Measurements from ENCODE around the gene BRSK1. TPM values are rescaled to one million over a fixed set of nuclear protein-coding genes. Genes with fewer than 3 reads are reported as not detected.

BRSK1 gene
- total RNA-seq, result 67.1 TPM

DNA sequence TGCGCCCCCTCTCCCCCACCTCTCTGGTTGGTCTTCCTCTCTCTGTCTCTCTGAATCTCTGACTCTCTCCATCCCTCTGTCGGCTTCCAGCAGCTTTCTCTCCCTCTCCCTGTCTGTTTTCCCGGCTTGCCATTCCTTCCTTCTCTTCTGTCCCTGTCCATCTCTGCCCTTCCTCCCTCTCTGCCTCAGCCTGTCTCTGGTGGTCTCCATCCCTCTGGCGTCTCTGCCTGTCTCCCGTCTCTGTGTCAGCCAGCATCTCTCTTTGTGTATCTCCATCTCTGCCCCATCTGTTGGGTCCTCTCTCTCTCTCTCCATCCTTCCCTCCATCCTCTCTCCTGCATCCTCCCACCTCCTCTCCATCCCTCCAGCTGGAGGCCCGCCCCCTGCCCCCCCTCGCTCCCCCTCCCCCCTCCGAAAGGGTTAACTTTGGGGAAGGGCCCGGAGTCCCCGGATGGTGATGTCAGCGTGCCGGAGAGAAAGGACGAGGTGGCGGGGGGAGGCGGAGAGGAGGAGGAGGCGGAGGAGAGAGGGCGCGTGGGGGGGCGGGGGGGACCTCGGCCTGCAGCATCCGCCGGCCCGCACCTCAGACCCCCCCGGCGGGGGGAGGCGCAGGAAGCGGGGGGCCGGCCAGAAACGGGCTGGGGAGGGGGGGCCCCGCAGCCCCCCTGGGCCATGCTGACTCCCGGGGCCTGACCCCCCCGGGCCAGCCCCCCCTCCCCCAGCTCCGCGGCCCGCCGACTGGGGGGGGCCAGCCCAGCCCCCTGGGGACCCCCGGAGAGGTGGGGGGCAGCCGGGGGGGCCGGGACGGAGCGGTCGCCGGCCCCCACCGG is at the start of gene BRSK1:
BRSK1 (plus strand) TSS at position 450 of the 830 bp plus-strand sequence. CDS start 446 bp downstream, outside the sequence.
- peak; percentile 79 for DNase-seq

DNA sequence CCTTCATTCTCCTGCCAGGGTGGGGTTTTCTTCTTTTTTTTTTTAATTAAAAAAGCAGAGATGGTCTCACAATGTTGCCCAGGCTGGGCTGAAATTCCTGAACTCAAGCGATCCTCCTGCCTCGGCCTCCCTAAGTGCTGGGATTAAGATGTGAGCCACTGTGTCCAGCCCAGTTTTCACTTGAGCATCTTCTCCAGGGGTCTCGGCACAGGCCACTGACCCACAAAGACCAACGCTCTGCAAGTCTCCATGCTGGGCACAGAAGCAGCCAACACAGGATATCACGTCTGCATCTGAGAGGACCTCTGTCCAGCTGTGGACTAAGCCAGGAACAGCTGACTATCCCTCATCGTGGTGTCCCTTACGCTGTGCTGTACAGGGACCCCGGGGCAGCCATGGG is 45.8 kb upstream of the BRSK1 start:
- no peak for DNase-seq

DNA sequence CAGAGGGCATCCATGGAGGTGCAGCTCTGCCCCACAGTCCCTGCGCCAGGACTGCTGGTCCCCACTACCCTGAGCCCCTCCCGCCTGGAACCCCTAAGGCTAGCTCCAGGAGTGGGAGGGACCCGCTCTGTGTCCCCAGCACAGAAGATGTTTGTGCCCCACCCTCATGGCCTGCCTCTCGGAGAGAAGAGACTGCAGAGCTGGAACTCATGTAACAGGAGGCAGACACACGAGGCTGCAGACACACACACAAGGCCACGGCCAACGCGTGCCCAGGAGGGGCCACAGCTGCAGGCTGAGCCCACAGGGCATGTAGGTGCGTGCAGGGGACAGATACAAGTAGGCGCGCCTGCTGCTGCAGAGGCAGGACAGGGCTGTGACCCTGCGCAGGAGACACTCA is 44.8 kb upstream of the BRSK1 start:
- DNase-seq, result no peak

DNA sequence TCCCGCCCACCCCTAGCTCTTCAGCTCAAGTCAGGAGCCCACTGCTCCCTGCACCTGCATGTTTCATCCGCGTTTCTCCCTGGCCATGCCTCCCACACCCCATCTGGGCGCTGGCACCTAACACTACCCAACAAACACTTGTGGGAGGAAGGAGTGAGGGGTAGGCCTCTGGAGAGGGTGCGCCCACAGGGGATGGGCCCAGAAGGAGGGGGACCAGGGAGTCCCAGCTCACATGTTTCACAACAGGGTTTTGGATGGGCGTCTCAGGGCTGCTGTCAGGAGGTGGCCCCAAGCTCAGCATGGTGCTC is 43.1 kb upstream of the BRSK1 start:
- DNase-seq, result peak; percentile 24

DNA sequence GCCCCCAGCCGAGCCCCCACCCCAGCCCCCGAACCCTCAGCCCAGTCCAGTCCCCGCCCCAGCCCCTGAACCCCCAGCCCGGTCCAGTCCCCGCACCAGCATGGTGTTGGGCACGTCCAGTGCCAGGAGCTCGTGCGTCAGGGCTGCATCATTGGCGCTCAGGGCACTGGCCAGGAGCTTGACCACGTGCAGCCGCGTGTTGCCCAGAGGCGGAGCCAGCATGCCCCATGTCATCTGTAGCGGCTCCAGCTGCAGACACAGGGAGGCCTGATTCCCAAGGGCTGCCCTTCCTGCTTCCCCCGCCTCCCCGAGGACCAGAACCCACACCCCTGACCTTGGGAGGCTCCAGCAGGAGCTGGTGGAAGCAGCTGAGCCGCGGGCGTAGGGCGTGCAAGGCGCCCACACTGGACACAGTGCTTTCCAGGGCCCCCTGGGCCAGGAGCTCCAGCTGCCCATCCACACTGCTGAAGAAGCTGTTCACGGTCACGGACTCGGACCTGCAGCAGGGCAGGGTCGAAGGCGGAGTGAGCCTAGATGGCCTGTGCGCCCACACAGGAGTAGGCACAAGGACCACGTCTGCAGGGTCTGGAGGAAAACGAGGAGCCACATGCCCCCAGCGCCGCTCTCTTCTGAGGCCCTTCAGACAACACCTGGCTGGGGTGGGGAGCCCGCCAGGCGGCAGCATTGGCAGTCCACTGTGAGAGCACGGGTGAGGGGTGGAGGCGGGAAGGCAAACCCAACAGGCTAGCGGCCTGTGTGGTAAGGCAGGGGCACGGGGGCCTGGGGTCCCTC is 42.5 kb upstream of the BRSK1 start:
- DNase-seq, result no peak

DNA sequence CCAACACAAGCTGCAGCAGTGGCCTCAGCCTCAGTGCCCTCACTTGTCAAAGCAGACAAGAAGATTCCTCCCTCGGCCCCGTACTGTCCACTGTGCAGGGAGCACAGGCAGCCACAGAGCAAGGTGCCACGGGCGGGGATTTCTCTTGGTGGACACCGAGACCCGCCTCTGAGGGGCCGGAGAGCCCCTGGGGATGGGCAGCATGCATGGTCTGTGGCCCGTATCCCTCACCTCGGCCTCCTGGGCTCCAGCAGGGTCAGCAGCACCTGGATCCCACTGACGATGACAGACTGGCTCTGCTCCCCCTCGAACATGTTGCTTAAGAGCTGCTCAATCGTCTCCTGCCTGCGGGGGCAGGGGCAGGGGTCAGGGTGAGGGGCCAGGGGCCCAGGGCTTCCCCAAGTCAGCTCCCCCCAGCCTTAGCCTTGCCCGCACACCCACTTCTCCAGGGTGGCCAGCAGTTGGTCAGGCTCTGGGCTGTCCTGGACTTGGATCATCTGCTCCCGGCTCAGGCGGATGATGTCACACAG is 41.8 kb upstream of the BRSK1 start:
- no peak for DNase-seq

DNA sequence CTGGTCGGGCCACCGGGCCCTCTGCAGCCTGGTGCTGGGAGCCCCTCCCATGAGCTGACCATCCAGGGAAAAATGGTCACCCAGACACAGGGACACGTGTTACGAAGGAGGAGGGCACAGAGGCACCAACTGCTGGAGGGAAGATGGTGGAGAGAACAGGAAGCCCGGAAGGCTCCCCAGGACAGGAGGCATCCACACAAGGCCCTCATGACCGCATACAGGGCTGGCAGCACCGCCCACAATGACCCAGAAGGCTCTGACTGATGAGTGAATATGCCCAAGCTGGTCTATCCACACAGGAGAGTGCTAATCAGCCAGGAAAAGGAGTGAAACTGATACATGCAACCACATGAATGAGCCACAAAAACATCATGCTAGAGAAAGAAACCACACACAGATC is 41.3 kb upstream of the BRSK1 start:
- no peak for DNase-seq

DNA sequence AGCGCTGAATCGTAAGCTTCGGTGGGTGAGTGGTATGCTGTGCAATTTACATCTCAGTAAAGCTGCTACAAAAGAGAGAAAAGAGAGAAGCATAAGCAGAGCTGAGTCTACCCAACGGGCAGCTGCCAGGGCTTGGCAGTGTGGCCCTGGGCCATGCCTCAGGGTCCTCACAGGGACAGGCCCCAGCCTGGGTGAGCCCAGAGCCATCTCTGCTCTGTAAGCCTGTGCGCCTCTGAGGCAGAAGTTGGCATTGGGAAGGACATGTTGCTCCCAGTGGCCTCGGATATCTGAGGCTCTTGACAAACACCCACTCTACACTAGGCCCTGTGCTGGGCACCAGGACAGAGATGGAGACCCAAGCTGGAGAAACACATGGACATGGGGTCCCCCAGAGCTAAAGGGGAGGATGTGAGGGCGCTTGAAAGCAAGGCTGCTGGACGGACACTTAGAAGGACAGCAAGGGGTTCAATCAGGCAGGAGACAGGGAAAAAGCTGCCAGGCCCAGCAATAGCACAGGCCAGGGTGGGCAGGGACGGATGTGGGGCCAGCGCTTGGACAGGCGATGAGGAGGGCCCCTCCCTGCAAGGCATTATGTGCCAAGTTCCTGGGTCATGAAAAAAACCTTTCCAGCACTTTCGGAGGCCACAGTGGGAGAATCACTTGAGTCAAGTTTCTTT is 39.7 kb upstream of the BRSK1 start:
- no peak for DNase-seq

DNA sequence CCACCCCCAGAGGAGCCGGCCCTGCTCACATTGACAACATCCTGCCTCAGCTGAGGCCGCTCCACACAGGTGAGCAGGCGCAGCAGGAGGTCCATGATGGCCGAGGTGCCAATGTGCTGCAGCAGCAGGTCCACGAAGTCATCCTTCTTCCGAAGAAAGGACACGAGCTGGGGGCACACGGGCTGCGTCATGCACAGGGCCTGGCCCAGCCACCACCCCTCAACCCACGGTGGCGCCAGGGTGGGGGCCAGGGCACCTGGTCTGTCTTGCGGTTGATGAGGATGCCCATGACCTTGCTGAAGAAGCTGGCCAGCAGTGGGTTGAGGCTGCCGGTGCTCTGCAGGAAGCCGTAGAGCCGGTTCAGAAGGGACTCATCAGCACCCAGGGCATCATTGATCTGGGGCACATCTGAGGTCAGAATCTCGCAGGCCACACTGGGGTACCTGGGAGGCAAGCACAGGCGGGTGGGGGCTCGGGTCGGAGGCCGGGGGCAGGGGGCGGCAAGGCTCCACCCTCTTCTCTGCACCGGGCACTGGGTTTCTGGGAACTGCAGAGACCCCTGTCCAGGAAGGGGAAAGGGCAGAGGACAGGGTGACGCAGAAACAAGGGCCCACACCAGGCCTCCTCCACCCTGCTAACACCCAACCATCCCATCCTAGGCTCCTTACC is 38.4 kb upstream of the BRSK1 start:
- no peak for DNase-seq

DNA sequence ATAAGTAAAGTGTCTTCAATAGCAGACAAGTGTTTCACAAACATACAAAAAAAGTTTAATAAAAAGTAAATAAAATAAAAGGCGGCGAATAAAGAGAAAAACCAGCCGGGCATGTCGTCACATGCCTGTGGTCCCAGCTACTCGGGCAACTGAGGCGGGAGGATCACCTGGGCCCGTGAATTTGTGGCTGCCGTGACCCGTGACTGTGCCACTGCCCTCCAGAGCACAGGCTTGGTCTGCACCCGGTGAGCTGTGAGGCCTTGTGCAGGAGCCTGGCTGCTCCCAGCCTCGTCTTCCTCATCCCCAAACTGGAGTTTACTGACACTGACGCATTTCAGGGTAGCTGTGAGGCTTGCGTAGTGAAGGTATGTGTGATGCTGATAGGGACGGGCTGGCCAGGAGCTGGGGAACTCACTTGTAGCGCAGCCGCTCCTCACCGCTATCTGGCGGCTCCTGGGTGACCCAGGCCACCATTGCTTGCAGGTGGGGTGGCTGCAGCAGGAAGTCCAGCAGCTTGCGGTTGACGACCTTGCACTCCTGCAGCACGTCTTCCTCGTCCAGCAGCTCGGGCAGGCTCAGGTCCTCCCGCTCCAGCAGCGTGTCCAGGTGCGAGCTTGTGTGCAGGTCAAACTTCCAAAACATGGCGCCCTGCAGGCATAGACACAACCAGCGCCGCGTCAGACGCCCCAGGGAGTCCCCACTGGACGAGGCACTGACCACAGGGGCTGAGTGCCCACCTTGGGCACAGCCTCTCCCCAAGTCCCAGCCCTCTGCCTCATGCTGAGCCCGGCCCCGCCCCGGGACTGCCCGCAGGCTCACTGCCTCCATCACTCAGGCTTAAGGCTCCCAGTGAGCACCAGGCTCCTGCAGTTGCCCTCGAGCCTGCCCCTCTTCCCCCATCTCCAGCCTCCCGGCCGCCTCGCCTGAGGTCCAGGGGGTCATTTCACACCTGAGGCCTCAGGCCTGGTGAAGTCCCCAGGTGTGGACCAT is 37.0 kb upstream of the BRSK1 start:
- DNase-seq, result no peak

DNA sequence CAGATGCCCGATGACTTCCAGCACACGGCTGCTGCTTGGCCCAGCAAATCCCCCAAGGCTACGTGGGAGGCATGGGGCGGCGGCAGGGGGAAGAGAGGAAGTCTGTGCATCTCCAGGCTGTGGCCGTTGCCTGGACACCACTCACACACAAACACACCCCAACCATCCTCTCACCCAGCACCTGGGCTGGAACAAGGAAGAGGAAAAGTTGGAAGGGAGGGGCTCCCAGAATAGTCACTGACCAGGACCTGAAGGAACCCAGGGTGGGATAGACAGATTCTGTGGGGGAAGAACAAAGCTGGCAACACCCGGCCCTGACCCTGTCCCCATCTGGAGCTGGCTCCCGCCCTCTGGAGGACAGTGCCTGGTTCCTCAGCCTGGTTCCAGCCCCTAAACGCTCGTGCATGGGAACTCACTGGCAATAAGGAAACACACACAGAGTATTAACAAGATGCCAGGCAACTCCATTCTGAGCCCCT is 36.1 kb upstream of the BRSK1 start:
- no peak for DNase-seq

DNA sequence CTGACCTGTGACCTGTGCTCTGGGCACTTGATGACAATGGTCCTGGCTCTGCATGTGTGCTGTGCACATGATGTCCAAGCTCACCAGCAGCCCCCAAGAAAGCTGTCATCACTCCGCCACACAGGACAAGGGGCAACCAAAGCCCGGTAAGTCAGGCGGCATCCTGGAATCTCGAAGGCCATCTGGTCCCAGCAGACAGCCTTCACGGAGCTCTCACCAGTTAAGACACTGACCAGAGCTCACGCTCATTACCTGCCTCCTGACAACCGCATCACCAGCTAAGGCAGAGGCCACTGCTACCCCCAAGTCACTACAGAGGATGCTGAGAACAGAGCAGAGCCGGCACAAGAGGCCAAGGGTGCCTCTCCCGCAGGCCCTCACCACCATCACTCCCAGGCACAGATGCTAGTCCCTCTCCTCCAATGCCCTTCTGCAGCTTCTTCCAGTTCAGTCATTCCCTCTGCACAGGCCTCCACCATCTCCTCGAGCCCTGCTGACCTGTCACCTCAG is 35.6 kb upstream of the BRSK1 start:
- DNase-seq, result no peak

DNA sequence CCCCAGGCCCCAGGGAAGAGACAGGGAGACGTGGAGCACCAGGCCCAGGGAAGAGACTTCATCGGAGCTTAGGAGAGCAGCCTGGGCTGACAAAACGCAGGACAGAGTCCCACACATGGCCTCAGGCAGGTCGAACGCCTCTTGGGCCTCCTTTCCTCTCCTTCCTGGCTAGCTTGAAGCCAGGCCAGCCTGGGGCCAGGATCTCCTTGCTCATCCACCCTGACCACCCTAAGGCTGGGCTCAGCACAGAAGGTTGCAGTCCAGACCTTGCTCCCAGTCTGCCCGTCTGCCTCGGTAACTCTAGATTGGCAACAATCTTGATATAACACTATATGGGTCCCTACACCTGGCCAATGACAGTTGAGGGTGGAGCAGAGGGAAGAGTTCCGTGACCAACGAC is 35.1 kb upstream of the BRSK1 start:
- no peak for DNase-seq

DNA sequence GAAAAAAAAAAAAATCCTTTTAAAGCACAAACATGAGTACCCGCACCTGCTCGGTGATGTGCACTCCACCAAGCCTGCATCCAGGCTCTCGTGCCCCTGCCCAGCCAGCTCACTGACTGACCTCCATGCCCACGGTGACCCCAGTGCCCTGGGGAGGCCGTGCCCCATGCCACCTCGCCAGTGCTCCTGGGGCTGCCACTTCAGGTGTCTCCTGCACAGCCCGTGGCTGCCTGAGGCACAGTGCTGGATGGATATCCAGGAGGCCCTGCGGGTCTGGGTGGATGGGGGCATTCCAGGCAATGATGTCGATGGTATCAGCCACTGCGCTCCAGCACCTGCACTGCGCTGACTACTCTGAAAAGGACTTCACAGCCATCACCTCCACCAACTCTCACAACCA is 34.0 kb upstream of the BRSK1 start:
- no peak for DNase-seq

DNA sequence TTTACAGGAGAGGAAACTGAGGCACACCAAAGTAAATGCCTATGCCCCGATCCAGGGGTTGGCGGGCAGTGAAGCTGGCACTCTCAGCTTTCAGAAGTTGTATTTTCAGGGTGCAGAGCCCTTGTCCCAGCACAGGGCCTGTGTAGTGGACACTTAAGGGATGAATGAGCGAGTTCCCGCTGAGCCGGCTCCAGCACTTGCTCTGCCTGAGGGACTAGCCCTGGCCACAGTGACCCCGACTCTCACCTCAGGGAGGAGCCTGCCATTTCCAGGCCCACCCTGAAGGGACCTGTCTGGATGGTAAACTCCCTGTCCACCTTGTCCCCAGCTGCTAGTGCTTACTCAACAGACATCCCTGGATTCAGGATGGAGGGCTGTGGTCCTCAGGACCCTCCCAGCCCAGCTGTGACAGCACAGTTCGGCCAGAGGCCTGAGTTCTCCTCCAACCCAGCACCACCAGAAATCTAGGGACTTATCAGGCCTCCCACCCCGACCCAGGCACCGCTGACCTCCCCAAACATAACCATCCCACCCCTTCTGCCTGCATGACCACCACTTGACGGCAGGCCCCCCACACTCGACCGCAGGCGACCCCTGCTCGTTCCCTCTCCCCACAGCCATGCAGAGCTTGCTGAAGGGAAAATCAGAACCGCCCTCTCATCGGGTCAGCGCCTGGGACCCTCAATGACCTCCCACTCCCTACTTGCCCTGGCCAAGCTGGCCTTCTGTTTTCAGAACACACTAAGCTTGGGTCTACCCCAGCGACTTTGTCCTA is 33.3 kb upstream of the BRSK1 start:
- no peak for DNase-seq

DNA sequence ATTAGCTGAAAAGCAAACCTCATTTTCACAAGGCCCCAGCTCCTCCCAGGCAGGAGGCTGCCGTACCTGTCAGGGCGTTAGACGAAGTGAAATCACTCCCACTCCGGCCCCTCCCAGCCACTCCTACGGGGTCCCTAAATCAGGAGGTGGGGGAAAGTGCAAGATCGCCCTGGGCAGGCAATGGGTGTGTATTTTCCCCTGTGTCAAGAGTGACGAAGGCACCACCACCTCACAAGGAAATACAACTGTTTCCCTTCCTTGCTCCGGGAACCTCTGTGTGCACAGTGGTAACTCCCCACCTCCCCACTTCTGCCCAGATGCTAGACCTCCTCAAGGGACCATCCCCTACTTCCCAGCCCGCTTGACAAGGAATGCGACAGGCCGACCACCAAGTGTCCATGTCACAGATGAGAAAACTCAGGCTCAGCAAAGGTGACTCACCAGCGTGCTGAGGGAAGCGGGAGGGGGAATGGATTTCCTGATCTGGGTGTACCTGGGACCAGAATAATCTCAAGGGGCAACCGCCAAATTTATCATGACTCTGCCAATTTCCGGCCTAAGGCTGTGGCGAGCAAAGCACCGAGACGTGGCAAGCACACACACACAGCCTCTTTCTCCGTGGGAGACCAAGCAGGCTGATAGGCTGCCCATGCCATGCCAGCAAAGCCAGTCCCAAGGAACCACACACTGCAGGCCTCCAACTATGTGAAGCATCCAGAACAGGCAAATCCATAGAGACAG is 32.3 kb upstream of the BRSK1 start:
- DNase-seq, result no peak

DNA sequence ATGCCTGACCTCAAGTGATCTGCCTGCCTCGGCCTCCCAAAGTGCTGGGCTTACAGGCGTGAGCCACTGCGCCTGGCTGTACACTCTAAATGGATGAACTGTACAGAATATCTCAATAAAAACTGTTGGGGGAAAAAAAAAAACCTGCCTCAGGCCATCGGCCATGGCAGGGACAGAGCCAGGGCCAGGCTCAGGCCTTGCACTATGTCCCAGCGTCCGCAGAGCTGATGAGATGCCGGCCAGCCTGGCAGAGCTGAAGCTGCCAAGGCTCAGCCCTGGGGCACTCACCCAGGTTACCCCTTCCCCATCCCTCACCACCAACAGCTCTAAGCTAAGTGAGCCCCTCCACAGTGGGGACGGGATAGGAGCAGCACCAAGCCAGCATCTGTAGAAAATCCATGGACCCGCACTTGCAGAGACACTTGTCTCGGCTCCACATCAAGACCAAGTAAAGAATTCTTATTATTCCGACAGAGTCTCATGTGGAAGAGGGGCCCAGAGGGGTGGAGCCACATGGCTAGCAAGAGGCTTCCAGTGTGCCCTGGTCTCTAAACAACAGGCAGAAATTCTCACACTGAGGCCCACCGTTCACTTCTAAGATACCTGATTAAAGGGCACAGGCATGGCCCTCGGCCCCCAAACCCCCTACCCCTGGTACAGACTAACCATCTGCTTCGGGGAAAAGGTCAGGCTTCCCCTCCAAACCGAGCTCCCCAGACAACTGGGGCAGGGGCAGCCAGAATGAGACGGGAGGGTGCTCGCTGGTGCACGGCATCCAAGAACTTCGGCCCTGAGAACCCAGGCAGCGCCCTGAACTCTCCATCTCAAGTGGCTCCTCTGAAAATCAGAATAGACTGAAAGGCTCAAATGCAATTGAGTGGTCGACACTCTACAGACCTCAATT is 30.8 kb upstream of the BRSK1 start:
- DNase-seq, result no peak
